Uterus (tissue), 4 donors: ENCODE results near the gene FSIP1. TPM values are rescaled to one million over a fixed set of nuclear protein-coding genes. Genes with fewer than 3 reads are reported as not detected.

Experiments
- DNase-seq, 2 donors: peaks; one replicate each; pipeline ENCODE4 v3.0.0-alpha.2; 2019 to 2020
- H3K27ac ChIP-seq, 2 donors: fragments of 200-600 bp; sonication (generic); 1 replicate in 1 of 2; 2 replicates in 1 of 2; pipeline ENCODE4 v1.5.1; 2016 to 2018
- H3K27me3 ChIP-seq, 2 donors: fragments of 200-600 bp; sonication (generic); one replicate each; pipeline ENCODE4 v1.5.1; 2018 to 2019; ENCODE audit warnings: control low read depth in 1 of 2
- H3K36me3 ChIP-seq, 2 donors: fragments of 200-600 bp; sonication (generic); one replicate each; pipeline ENCODE4 v1.5.1; 2019; ENCODE audit warnings: control low read depth in 1 of 2
- H3K4me1 ChIP-seq, 2 donors: fragments of 200-600 bp; sonication (generic); one replicate each; pipeline ENCODE4 v1.5.1; 2018 to 2019; ENCODE audit warnings: control low read depth in 1 of 2
- H3K4me3 ChIP-seq, 2 donors: fragments of 200-600 bp; sonication (generic); 1 replicate in 1 of 2; 2 replicates in 1 of 2; pipeline ENCODE4 v1.5.1; 2018 to 2019; ENCODE audit warnings: mild to moderate bottlenecking in 1 of 2
- H3K9me3 ChIP-seq, 2 donors: fragments of 200-600 bp; sonication (generic); one replicate each; pipeline ENCODE4 v1.5.1; 2019; ENCODE audit warnings: control low read depth in 1 of 2
- CTCF ChIP-seq, 4 experiments: fragments of 200-600 bp in 2 of 4; fragments of 450-650 bp in 2 of 4; sonication (generic) in 2 of 4; IDR thresholded peaks; one replicate each; pipeline ENCODE4 v1.5.1; 2016 to 2019; ENCODE audit warnings: antibody characterized with exemption in 4 of 4, mild to moderate bottlenecking in 2 of 4, moderate library complexity in 1 of 4
- POLR2A ChIP-seq, 2 donors: fragments of 450-650 bp; IDR thresholded peaks; one replicate each; pipeline ENCODE4 v1.6.1; 2016; ENCODE audit warnings: antibody characterized with exemption in 2 of 2, mild to moderate bottlenecking in 1 of 2, moderate library complexity in 1 of 2
- intact Hi-C: fragments of 100-400 bp; cut with DNase I; formaldehyde crosslinking; loops from one replicate; pipeline ENCODE4 v1.15.1; 2023; ENCODE audit warnings: low total_unique reads
- total RNA-seq, 4 donors: library from RNA; depleted of rRNA in 3 of 4; stranded (reverse); fragments of >200 nt in 3 of 4; gene quantifications; one replicate each; pipeline versions ENCODE4 v1.1.0 to v1.2.4, GENCODE V29; 2014 to 2023
- donor health status: DM: yes; HTN: yes; CAD: no.

FSIP1 gene
- total RNA-seq, 4 donors from 2014 or later: 0.77 to 4.3 (median 2.6) TPM

GRCh38 chr15:39761006-39761405 lies 21.6 kb downstream of the FSIP1 start:
- H3K9me3 ChIP-seq: no peaks in the 10 kb centered on the region
- peaks cover 0 to 4% of the 10 kb centered on the region in 2 donors for H3K4me1 ChIP-seq
- no peak overlapping the region for H3K4me3 ChIP-seq
- intact Hi-C loops: no loop called here
- H3K27me3 ChIP-seq: no peaks in the 10 kb centered on the region
- H3K27ac ChIP-seq: no peak overlapping the region
- TF ChIP-seq POLR2A (IDR thresholded peaks at IDR 0.05) (no peak), CTCF (IDR thresholded peaks at IDR 0.05) (no peak)
- no peaks in the 10 kb centered on the region for H3K36me3 ChIP-seq
- no peak for DNase-seq

DNA sequence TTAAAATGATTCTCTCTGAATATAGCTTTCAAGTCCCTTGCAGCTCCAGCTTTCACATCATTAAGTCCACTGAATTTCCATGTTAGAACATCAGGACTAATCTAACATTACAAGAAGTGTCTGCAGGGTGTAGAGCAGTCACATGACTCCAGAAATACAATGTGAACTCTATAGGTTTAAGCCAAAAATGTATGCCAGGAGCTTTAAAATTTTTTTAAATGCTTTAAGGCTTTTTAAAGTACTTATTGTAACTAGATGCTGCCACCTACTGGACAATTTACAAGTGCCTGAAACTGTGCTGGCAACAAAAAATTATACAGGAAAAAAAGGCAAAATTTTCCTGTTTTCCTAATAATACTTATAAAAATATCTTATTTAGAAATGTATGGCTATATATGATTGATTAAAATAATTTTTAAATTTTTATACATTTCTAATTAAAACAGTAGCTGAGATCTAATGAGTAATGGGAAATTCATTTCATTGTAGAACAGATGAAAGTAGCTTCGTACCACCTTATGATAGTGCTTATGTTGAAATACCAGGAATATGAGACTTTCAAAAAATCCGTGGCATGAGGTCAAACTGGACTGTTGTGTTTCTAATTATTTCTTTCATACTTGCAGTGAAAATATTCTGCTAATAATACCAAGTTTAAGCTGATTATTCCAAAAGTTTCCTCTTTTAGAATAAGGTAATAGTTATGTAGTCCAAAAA lies 25.7 kb downstream of the FSIP1 start:
- Histone ChIP-seq H3K9me3 (no peaks in the 10 kb centered on the region), H3K27ac (no peak overlapping the region), H3K36me3 (no peaks in the 10 kb centered on the region), H3K4me1 (peaks cover 0 to 4% of the 10 kb centered on the region in 2 donors), H3K4me3 (no peak overlapping the region), H3K27me3 (no peaks in the 10 kb centered on the region)
- TF ChIP-seq POLR2A (IDR thresholded peaks at IDR 0.05) (no peak), CTCF (IDR thresholded peaks at IDR 0.05) (peak; percentile 61 to 84 (median 76))
- peak in 1 of 2 donors; percentile 36 for DNase-seq
- intact Hi-C loops: loop anchor here (5.0 kb wide), 1 partner anchor 1050 kb away; no protein-coding TSS in a partner anchor

DNA sequence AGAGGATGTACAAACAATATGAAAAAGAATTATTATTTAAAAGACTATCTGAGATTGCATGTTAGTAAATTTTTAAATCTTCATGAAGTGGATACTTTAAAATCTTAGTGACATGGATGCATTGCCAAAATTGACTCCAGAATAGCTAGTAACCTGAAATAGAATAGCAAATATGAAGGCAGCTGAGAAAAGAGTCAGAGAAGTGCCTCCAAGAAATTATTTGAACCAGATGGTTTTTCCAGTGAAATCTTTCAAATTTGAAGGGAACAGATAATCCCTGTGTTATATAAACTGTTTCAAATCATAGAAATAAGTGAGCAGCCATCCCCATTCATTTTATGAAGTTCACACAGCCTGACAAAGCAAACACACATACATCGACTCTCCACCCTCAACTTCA lies 29.6 kb downstream of the FSIP1 start:
- no peak for TF ChIP-seq CTCF (IDR thresholded peaks at IDR 0.05)
- TF ChIP-seq POLR2A (IDR thresholded peaks at IDR 0.05): no peak
- DNase-seq: no peak
- intact Hi-C loops: no loop called here
- Histone ChIP-seq H3K4me1 (peaks cover 0 to 4% of the 10 kb centered on the region in 2 donors), H3K27ac (no peak overlapping the region), H3K9me3 (no peaks in the 10 kb centered on the region), H3K36me3 (no peaks in the 10 kb centered on the region), H3K4me3 (no peak overlapping the region), H3K27me3 (no peaks in the 10 kb centered on the region)

- intact Hi-C loops: no loop called here
- H3K27ac ChIP-seq: no peak overlapping the region
Observed at GRCh38 chr15:39752246-39752645, 30.4 kb downstream of the FSIP1 start.

More at GRCh38 chr15:39752246-39752645, 30.4 kb downstream of the FSIP1 start:
- Histone ChIP-seq H3K36me3 (no peaks in the 10 kb centered on the region), H3K4me1 (peaks cover 0 to 4% of the 10 kb centered on the region in 2 donors), H3K27me3 (no peaks in the 10 kb centered on the region), H3K4me3 (no peak overlapping the region), H3K9me3 (no peaks in the 10 kb centered on the region)
- no peak for DNase-seq
- no peak for TF ChIP-seq POLR2A (IDR thresholded peaks at IDR 0.05)
- no peak for TF ChIP-seq CTCF (IDR thresholded peaks at IDR 0.05)
